ENCODE measurements around the gene AS3MT.

The AS3MT gene

GRCh38 chr10:102917314-102917961, 48.2 kb downstream of the AS3MT start:
- peak; percentile 64 for DNase-seq (ENCODE audit: low read depth)
- peak; percentile 80 for TF ChIP-seq CTCF (IDR thresholded peaks at IDR 0.05; ENCODE audit: low read length, missing control alignments)
- peak overlapping the region; percentile 88 for H3K4me3 ChIP-seq (replicated peaks; ENCODE audit: low read depth, low read length)

- TF ChIP-seq CTCF (IDR thresholded peaks at IDR 0.05; ENCODE audit: low read length, missing control alignments) = no peak
- H3K4me3 ChIP-seq (replicated peaks; ENCODE audit: low read depth, low read length) = peak within 1 kb of the TSS; percentile 88
- DNase-seq (ENCODE audit: low read depth) = peak; percentile 100
Measured at GRCh38 chr10:102917962-102918816, 48.9 kb downstream of the AS3MT start, which contains the start of gene CNNM2. CNNM2 (plus strand) TSS chr10:102918294; CDS start chr10:102918481, 187 bp downstream.

- TF ChIP-seq CTCF (IDR thresholded peaks at IDR 0.05; ENCODE audit: low read length, missing control alignments) = no peak
Measured at GRCh38 chr10:102918817-102919245, 49.6 kb downstream of the AS3MT start.

GRCh38 chr10:102919246-102919959, 50.1 kb downstream of the AS3MT start:
- peak overlapping the region; percentile 88 for H3K4me3 ChIP-seq (replicated peaks; ENCODE audit: low read depth, low read length)
- TF ChIP-seq CTCF (IDR thresholded peaks at IDR 0.05; ENCODE audit: low read length, missing control alignments) = no peak
- no peak for DNase-seq (ENCODE audit: low read depth)

More at GRCh38 chr10:102918817-102919245, 49.6 kb downstream of the AS3MT start:
- DNase-seq (ENCODE audit: low read depth) = no peak
- peak overlapping the region; percentile 88 for H3K4me3 ChIP-seq (replicated peaks; ENCODE audit: low read depth, low read length)

GRCh38 chr10:102919992-102920739, 50.9 kb downstream of the AS3MT start:
- no peak for TF ChIP-seq CTCF (IDR thresholded peaks at IDR 0.05; ENCODE audit: low read length, missing control alignments)
- no peak for DNase-seq (ENCODE audit: low read depth)
- H3K4me3 ChIP-seq (replicated peaks; ENCODE audit: low read depth, low read length) = peak overlapping the region; percentile 88

- TF ChIP-seq CTCF (IDR thresholded peaks at IDR 0.05; ENCODE audit: low read length, missing control alignments) = no peak
- H3K4me3 ChIP-seq (replicated peaks; ENCODE audit: low read depth, low read length) = no peak overlapping the region
- no peak for DNase-seq (ENCODE audit: low read depth)
Measured at GRCh38 chr10:102923601-102924000, 54.3 kb downstream of the AS3MT start.

All from fibroblast of pulmonary artery (primary cell).